Tibial artery (tissue), 4 donors: ENCODE measurements around the gene EXOC6B.

Source experiments
- DNase-seq, 2 donors: peaks; one replicate each; pipeline ENCODE4 v3.0.0-alpha.2; 2019
- H3K27ac ChIP-seq, 2 donors: fragments of 200-600 bp; sonication (generic) in 1 of 2; 1 replicate in 1 of 2; 2 replicates in 1 of 2; pipeline ENCODE4 v1.5.1; 2018 to 2019; ENCODE audit warnings: mild to moderate bottlenecking in 1 of 2
- H3K27me3 ChIP-seq, 2 donors: fragments of 200-600 bp; sonication (generic) in 1 of 2; one replicate each; pipeline versions ENCODE4 v1.5.1 to v1.6.0; 2016 to 2019
- H3K36me3 ChIP-seq, 3 donors: fragments of 200-600 bp; sonication (generic) in 2 of 3; one replicate each; pipeline ENCODE4 v1.5.1; 2016 to 2019; ENCODE audit warnings: mild to moderate bottlenecking in 2 of 3
- H3K4me1 ChIP-seq, 4 donors: fragments of 200-600 bp; sonication (generic) in 2 of 4; 1 replicate in 3 of 4; 2 replicates in 1 of 4; pipeline ENCODE4 v1.5.1; 2016 to 2019
- H3K4me3 ChIP-seq, 2 donors: fragments of 200-600 bp; sonication (generic) in 1 of 2; 1 replicate in 1 of 2; 2 replicates in 1 of 2; pipeline ENCODE4 v1.5.1; 2018 to 2019; ENCODE audit warnings: mild to moderate bottlenecking in 2 of 2
- H3K9me3 ChIP-seq, 3 donors: fragments of 200-600 bp; sonication (generic) in 1 of 3; one replicate each; pipeline ENCODE4 v1.5.1; 2016 to 2019
- intact Hi-C: fragments of 100-400 bp; cut with DNase I; formaldehyde crosslinking; loops from one replicate; pipeline ENCODE4 v1.15.0; 2023; ENCODE audit warnings: low total_unique reads
- TF ChIP-seq, protein P1 (sequence below), 2 experiments: fragments of 200-600 bp in 1 of 2; fragments of 450-650 bp in 1 of 2; IDR thresholded peaks; one replicate each; pipeline ENCODE4 v1.5.1; 2017 to 2019; ENCODE audit warnings: antibody characterized with exemption in 2 of 2, mild to moderate bottlenecking in 1 of 2, moderate library complexity in 1 of 2

EXOC6B gene

GRCh38 chr2:72722492-72723070 lies 103.3 kb downstream of the EXOC6B start:
- no peak for DNase-seq
- no peak overlapping the region for H3K4me3 ChIP-seq
- H3K9me3 ChIP-seq, result no peaks in the 10 kb centered on the region
- intact Hi-C loops, result no loop called here
- peaks cover 0 to 8% (median 0%) of the 10 kb centered on the region in 4 donors for H3K4me1 ChIP-seq
- H3K27ac ChIP-seq, result no peak overlapping the region
- no peaks in the 10 kb centered on the region for H3K27me3 ChIP-seq
- TF ChIP-seq, protein P1, sequence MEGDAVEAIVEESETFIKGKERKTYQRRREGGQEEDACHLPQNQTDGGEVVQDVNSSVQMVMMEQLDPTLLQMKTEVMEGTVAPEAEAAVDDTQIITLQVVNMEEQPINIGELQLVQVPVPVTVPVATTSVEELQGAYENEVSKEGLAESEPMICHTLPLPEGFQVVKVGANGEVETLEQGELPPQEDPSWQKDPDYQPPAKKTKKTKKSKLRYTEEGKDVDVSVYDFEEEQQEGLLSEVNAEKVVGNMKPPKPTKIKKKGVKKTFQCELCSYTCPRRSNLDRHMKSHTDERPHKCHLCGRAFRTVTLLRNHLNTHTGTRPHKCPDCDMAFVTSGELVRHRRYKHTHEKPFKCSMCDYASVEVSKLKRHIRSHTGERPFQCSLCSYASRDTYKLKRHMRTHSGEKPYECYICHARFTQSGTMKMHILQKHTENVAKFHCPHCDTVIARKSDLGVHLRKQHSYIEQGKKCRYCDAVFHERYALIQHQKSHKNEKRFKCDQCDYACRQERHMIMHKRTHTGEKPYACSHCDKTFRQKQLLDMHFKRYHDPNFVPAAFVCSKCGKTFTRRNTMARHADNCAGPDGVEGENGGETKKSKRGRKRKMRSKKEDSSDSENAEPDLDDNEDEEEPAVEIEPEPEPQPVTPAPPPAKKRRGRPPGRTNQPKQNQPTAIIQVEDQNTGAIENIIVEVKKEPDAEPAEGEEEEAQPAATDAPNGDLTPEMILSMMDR (IDR thresholded peaks at IDR 0.05), result no peak
- H3K36me3 ChIP-seq, result peaks cover 0 to 5% (median 4%) of the 10 kb centered on the region in 3 donors

GRCh38 chr2:72719416-72719815 lies 106.4 kb downstream of the EXOC6B start:
- no peak for DNase-seq
- Histone ChIP-seq H3K27ac (no peak overlapping the region), H3K4me1 (peaks cover 0 to 8% (median 0%) of the 10 kb centered on the region in 4 donors), H3K4me3 (no peak overlapping the region), H3K36me3 (peaks cover 0 to 21% (median 4%) of the 10 kb centered on the region in 3 donors), H3K9me3 (no peaks in the 10 kb centered on the region), H3K27me3 (no peaks in the 10 kb centered on the region)
- TF ChIP-seq, protein P1 (IDR thresholded peaks at IDR 0.05), result no peak
- intact Hi-C loops, result no loop called here

DNA sequence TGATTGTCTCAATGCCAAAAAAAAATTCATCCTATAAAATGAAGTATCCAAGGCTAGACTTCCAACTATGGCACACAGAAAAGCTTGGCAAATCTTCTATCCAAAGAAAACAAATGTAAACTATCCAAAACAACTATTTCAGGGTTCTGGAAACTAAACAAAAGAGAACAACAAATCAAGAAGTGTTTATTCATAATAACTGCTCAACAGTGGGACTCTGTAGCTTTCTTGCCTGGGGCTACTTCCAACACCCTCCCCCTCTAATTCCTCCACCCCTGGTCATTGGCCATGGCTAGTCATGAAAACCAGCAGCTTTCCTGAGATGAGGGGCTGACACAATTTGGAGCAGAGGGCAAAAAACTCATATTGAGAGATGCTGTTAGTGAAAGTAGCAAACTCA lies 107.0 kb downstream of the EXOC6B start:
- TF ChIP-seq, protein P1 (IDR thresholded peaks at IDR 0.05), result no peak
- H3K27ac ChIP-seq, result no peak overlapping the region
- intact Hi-C loops, result no loop called here

GRCh38 chr2:72716601-72717000 lies 109.2 kb downstream of the EXOC6B start:
- Histone ChIP-seq H3K9me3 (no peaks in the 10 kb centered on the region), H3K4me1 (no peaks in the 10 kb centered on the region), H3K27ac (no peak overlapping the region), H3K27me3 (no peaks in the 10 kb centered on the region), H3K4me3 (no peak overlapping the region), H3K36me3 (peaks cover 0 to 26% (median 4%) of the 10 kb centered on the region in 3 donors)
- TF ChIP-seq, protein P1 (IDR thresholded peaks at IDR 0.05), result no peak
- intact Hi-C loops, result no loop called here
- no peak for DNase-seq

More for the DNA sequence above, 107.0 kb downstream of the EXOC6B start:
- Histone ChIP-seq H3K9me3 (no peaks in the 10 kb centered on the region), H3K4me3 (no peak overlapping the region), H3K4me1 (peaks cover 0 to 8% (median 0%) of the 10 kb centered on the region in 4 donors), H3K36me3 (peaks cover 0 to 21% (median 4%) of the 10 kb centered on the region in 3 donors), H3K27me3 (no peaks in the 10 kb centered on the region)
- DNase-seq, result no peak

DNA sequence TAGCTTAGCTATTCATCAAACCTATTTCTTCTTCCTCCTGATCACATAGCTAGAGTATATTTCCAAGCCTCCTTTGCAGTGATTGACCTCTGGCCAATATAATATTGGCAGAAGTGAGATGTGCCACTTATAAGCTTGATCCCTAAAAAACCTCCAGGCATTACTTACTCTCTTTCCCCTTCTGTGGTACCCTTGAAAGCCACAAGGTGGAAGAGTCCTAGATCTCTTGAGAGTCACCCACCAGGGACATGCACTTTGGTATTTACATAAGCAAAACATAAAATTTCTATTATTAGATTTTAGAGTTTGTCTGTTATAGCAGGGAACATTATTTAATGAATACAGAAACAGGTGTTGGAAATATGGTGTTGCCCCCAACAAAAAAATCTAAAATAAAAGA lies 112.0 kb downstream of the EXOC6B start:
- no peak for DNase-seq
- Histone ChIP-seq H3K27me3 (no peaks in the 10 kb centered on the region), H3K4me3 (no peak overlapping the region), H3K9me3 (no peaks in the 10 kb centered on the region), H3K36me3 (peaks cover 0 to 26% (median 4%) of the 10 kb centered on the region in 3 donors), H3K27ac (no peak overlapping the region), H3K4me1 (no peaks in the 10 kb centered on the region)
- TF ChIP-seq, protein P1 (IDR thresholded peaks at IDR 0.05), result no peak
- intact Hi-C loops, result no loop called here
